T follicular helper cell (primary cell): ENCODE results near the gene ANKRD37.

Experiments
- DNase-seq: peaks from one replicate; pipeline ENCODE4 v3.0.0-alpha.2; 2020; ENCODE audit warnings: low read depth

The ANKRD37 gene

GRCh38 chr4:185380320-185380719 lies 16.3 kb upstream of the ANKRD37 start:
- no peak for DNase-seq

- no peak for DNase-seq
These were observed 15.1 kb upstream of the ANKRD37 start for GRCh38 chr4:185381288-185382196.

- no peak for DNase-seq
These were observed 13.9 kb upstream of the ANKRD37 start for GRCh38 chr4:185382754-185383153.

GRCh38 chr4:185383451-185383850 lies 13.2 kb upstream of the ANKRD37 start:
- DNase-seq: no peak

GRCh38 chr4:185384061-185384460 lies 12.6 kb upstream of the ANKRD37 start:
- no peak for DNase-seq

GRCh38 chr4:185384930-185385331 lies 11.7 kb upstream of the ANKRD37 start:
- no peak for DNase-seq

GRCh38 chr4:185387957-185388356 lies 8.7 kb upstream of the ANKRD37 start:
- DNase-seq: no peak

- no peak for DNase-seq
These were observed 5.7 kb upstream of the ANKRD37 start for GRCh38 chr4:185390941-185391340.

- DNase-seq: no peak
These were observed 4.5 kb upstream of the ANKRD37 start for GRCh38 chr4:185392156-185392555.

GRCh38 chr4:185394568-185395237 lies 1.9 kb upstream of the ANKRD37 start:
- DNase-seq: no peak

- DNase-seq: no peak
These were observed 1.2 kb upstream of the ANKRD37 start, which contains the start of gene LRP2BP for GRCh38 chr4:185395238-185395955. Gene LRP2BP (minus strand): TSS chr4:185395924. CDS start chr4:185378186, 17,738 bp downstream.

GRCh38 chr4:185395956-185396723 lies 501 bp upstream of the ANKRD37 start:
- DNase-seq: peak; percentile 93

GRCh38 chr4:185398618-185399017 lies 2.0 kb downstream of the ANKRD37 start:
- no peak for DNase-seq

- no peak for DNase-seq
These were observed 2.8 kb downstream of the ANKRD37 start for GRCh38 chr4:185399466-185399865.

- no peak for DNase-seq
These were observed 7.4 kb downstream of the ANKRD37 start for GRCh38 chr4:185404031-185404430.

- no peak for DNase-seq
These were observed 8.8 kb downstream of the ANKRD37 start for GRCh38 chr4:185405296-185405999.

GRCh38 chr4:185408432-185408831 lies 11.8 kb downstream of the ANKRD37 start:
- DNase-seq: no peak

- DNase-seq: no peak
These were observed 15.2 kb downstream of the ANKRD37 start for GRCh38 chr4:185411849-185412248.

GRCh38 chr4:185412412-185412811 lies 15.8 kb downstream of the ANKRD37 start:
- no peak for DNase-seq

- DNase-seq: no peak
These were observed 20.3 kb downstream of the ANKRD37 start for GRCh38 chr4:185416955-185417354.
